Tibial artery (tissue), 4 donors: ENCODE data around the gene MYO1B.

Experiments
- DNase-seq, 2 donors: peaks; one replicate each; pipeline ENCODE4 v3.0.0-alpha.2; 2019
- H3K27ac ChIP-seq, 2 donors: fragments of 200-600 bp; sonication (generic) in 1 of 2; 1 replicate in 1 of 2; 2 replicates in 1 of 2; pipeline ENCODE4 v1.5.1; 2018 to 2019; ENCODE audit warnings: mild to moderate bottlenecking in 1 of 2
- H3K27me3 ChIP-seq, 2 donors: fragments of 200-600 bp; sonication (generic) in 1 of 2; one replicate each; pipeline versions ENCODE4 v1.5.1 to v1.6.0; 2016 to 2019
- H3K36me3 ChIP-seq, 3 donors: fragments of 200-600 bp; sonication (generic) in 2 of 3; one replicate each; pipeline ENCODE4 v1.5.1; 2016 to 2019; ENCODE audit warnings: mild to moderate bottlenecking in 2 of 3
- H3K4me1 ChIP-seq, 4 donors: fragments of 200-600 bp; sonication (generic) in 2 of 4; 1 replicate in 3 of 4; 2 replicates in 1 of 4; pipeline ENCODE4 v1.5.1; 2016 to 2019
- H3K4me3 ChIP-seq, 2 donors: fragments of 200-600 bp; sonication (generic) in 1 of 2; 1 replicate in 1 of 2; 2 replicates in 1 of 2; pipeline ENCODE4 v1.5.1; 2018 to 2019; ENCODE audit warnings: mild to moderate bottlenecking in 2 of 2
- H3K9me3 ChIP-seq, 3 donors: fragments of 200-600 bp; sonication (generic) in 1 of 3; one replicate each; pipeline ENCODE4 v1.5.1; 2016 to 2019
- CTCF ChIP-seq, 2 experiments: fragments of 200-600 bp in 1 of 2; fragments of 450-650 bp in 1 of 2; IDR thresholded peaks; one replicate each; pipeline ENCODE4 v1.5.1; 2017 to 2019; ENCODE audit warnings: antibody characterized with exemption in 2 of 2, mild to moderate bottlenecking in 1 of 2, moderate library complexity in 1 of 2
- intact Hi-C: fragments of 100-400 bp; cut with DNase I; formaldehyde crosslinking; loops from one replicate; pipeline ENCODE4 v1.15.0; 2023; ENCODE audit warnings: low total_unique reads

MYO1B gene

GRCh38 chr2:191382801-191383200, 137.6 kb downstream of the MYO1B start:
- peak overlapping the region in 1 of 2 donors; percentile 46 for H3K27ac ChIP-seq
- no peaks in the 10 kb centered on the region for H3K36me3 ChIP-seq
- no peaks in the 10 kb centered on the region for H3K27me3 ChIP-seq
- no peak overlapping the region for H3K4me3 ChIP-seq
- DNase-seq, result no peak
- H3K4me1 ChIP-seq, result peaks cover 0 to 73% (median 25%) of the 10 kb centered on the region in 4 donors
- no peaks in the 10 kb centered on the region for H3K9me3 ChIP-seq
- intact Hi-C loops, result loop anchor here (10.0 kb wide), 1 partner anchor 498 kb away; the partner anchor contains the start of gene GLS
- TF ChIP-seq CTCF (IDR thresholded peaks at IDR 0.05), result no peak

GRCh38 chr2:191383486-191383885, 138.3 kb downstream of the MYO1B start:
- peaks cover 0 to 73% (median 21%) of the 10 kb centered on the region in 4 donors for H3K4me1 ChIP-seq
- H3K27me3 ChIP-seq, result no peaks in the 10 kb centered on the region
- no peak for DNase-seq
- no peak overlapping the region for H3K4me3 ChIP-seq
- intact Hi-C loops, result loop anchor here (10.0 kb wide), 1 partner anchor 499 kb away; the partner anchor contains the start of gene GLS
- no peak overlapping the region for H3K27ac ChIP-seq
- H3K36me3 ChIP-seq, result no peaks in the 10 kb centered on the region
- TF ChIP-seq CTCF (IDR thresholded peaks at IDR 0.05), result no peak
- no peaks in the 10 kb centered on the region for H3K9me3 ChIP-seq

GRCh38 chr2:191384829-191385228, 139.6 kb downstream of the MYO1B start:
- intact Hi-C loops, result loop anchor here (10.0 kb wide), 1 partner anchor 500 kb away; the partner anchor contains the start of gene GLS
- no peaks in the 10 kb centered on the region for H3K27me3 ChIP-seq
- H3K9me3 ChIP-seq, result no peaks in the 10 kb centered on the region
- H3K4me1 ChIP-seq, result peaks cover 0 to 61% (median 21%) of the 10 kb centered on the region in 4 donors
- TF ChIP-seq CTCF (IDR thresholded peaks at IDR 0.05), result no peak
- no peak for DNase-seq
- no peak overlapping the region for H3K4me3 ChIP-seq
- peak overlapping the region; percentile 51 to 60 for H3K27ac ChIP-seq
- peaks cover 0 to 6% (median 0%) of the 10 kb centered on the region in 3 donors for H3K36me3 ChIP-seq

GRCh38 chr2:191385416-191386160, 140.4 kb downstream of the MYO1B start:
- Histone ChIP-seq H3K36me3 (peaks cover 0 to 11% (median 0%) of the 10 kb centered on the region in 3 donors), H3K27ac (peak overlapping the region; percentile 20 to 60)

GRCh38 chr2:191386938-191387536, 141.8 kb downstream of the MYO1B start:
- Histone ChIP-seq H3K4me1 (peaks cover 0 to 60% (median 21%) of the 10 kb centered on the region in 4 donors), H3K27me3 (no peaks in the 10 kb centered on the region), H3K36me3 (peaks cover 2 to 18% (median 5%) of the 10 kb centered on the region in 3 donors), H3K9me3 (no peaks in the 10 kb centered on the region), H3K27ac (peak overlapping the region; percentile 36 to 58), H3K4me3 (no peak overlapping the region)
- intact Hi-C loops, result loop anchor here (10.0 kb wide), 1 partner anchor 502 kb away; the partner anchor contains the start of gene GLS
- TF ChIP-seq CTCF (IDR thresholded peaks at IDR 0.05), result no peak
- no peak for DNase-seq

More at GRCh38 chr2:191385416-191386160, 140.4 kb downstream of the MYO1B start:
- Histone ChIP-seq H3K4me1 (peaks cover 0 to 60% (median 21%) of the 10 kb centered on the region in 4 donors), H3K4me3 (no peak overlapping the region), H3K9me3 (no peaks in the 10 kb centered on the region), H3K27me3 (no peaks in the 10 kb centered on the region)
- TF ChIP-seq CTCF (IDR thresholded peaks at IDR 0.05), result no peak
- DNase-seq, result no peak
- intact Hi-C loops, result loop anchor here (10.0 kb wide), 1 partner anchor 501 kb away; the partner anchor contains the start of gene GLS
